HG03354 (cell line): ENCODE data around the gene EMP2.
"Not testable (repeated sequence)": the region's sequence is repeated elsewhere in the genome, so short reads cannot be mapped to it uniquely, and the experiment has no call there.

Source experiments
- ATAC-seq: cut with Tn5 transposase; IDR thresholded peaks from one replicate; pipeline ENCODE4 v1.9.1; 2021; ENCODE audit warnings: mild to moderate bottlenecking; ENCODE audit not compliant: unreplicated experiment, poor library complexity, severe bottlenecking

The EMP2 gene

GRCh38 chr16:10558305-10558704 is 22.1 kb downstream of the EMP2 start:
- ATAC-seq, result no peak

DNA sequence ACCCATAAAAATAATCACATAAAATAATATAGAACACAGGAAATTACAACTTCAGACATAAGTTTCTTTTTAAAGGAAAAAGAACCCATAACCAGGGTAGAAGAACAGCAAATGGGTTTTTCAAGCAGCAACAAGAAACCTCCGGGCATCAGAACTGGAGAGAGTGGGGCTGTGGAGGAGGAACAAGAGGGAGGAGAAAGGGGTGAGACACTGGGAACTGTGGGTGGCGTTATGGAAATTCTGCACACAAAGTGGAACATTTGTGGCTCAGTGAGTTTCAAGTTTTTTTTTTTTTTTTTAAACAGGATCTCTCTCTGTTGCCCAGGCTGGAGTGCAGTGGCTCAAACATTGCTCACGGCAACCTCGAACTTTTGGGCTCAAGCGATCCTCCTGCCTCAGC is 22.6 kb downstream of the EMP2 start:
- ATAC-seq, result no peak

DNA sequence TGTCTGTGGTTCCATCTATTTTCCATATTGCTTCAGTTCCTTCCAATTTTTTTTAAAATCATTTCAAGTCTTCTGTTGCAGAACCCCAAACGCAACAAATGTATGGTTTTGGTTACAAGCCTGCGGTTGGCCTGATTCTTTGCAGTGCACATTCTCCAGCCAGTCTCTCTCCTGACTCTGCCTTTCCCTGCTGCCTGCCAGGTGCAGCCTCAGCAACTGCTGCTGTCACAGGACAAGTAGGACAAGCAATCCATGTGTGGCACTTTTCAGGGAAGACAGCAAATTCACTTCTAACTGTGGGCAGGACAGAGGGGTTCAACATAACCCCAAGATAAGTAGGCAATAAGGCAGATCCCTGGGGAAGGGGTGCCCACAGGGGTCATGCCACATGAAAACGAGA is 24.2 kb downstream of the EMP2 start:
- ATAC-seq, result no peak

- ATAC-seq, result no peak
Observed at GRCh38 chr16:10554569-10554968, 25.8 kb downstream of the EMP2 start.

DNA sequence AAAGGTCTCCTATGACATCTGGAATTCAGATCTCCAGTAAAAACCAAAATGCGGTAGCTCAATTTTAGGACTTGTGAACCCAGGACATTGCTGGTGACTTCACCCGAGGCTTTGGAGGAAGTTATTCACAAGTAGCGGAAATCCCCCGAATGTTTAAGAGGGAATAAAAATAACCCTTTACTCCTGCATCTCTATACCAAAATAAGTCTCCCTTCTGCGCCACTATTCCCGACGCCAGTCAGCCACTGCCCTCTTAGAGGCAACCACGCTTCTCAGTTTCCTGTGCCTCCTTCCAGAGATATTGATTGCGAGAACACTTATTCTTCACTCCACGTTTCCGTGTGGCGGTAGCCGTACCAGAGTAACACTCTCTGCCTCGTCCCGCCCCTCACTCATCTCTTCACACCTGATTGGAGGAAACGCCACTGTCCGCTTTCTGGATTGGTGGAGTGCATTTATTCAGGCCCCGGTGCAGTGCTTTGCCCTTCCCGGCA is 27.4 kb downstream of the EMP2 start:
- peak; percentile 100 for ATAC-seq

- no peak for ATAC-seq
Observed at GRCh38 chr16:10552281-10552680, 28.1 kb downstream of the EMP2 start.

- no peak for ATAC-seq
Observed at GRCh38 chr16:10551881-10552280, 28.5 kb downstream of the EMP2 start.

DNA sequence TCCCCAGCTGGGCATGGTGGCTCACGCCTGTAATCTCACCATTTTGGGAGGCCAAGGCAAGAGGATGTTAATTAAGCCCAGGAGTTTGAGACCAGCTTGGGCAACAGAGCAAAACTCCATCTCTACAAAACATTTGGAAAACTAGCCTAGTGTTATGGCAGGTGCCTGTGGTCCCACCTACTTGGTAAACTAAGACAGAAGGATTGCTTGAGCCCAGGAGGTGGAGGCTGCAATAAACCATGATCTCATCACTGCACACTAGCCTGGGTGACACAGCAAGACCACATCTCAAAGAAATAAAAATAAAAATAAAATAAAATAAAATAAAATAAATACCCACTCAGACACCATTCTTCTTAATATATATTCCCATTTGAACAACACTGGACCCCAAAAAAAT is 32.0 kb downstream of the EMP2 start:
- no peak for ATAC-seq

GRCh38 chr16:10547708-10548107 is 32.7 kb downstream of the EMP2 start:
- ATAC-seq, result no peak

- ATAC-seq, result no peak
Observed at GRCh38 chr16:10543231-10543977, 37.0 kb downstream of the EMP2 start.

DNA sequence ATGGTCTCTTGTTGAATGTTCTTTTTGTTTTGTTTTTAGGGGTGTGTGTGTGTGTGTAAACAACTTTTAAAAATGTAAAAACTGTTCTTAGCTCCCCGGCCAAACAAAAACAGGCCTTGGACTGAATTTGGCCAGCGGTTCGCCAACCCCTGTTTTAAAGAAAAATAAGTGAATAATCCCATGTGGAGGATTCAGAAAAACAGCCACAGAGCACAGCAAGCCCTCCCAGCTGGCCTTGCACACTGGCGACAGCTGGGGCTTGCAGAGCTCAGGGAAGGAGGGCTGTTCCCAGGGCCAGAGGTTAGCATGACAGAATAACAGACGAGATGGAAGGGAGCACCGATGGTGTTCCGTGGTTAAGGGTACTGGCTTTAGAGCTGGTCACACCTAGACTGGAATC is 39.0 kb downstream of the EMP2 start:
- ATAC-seq, result no peak

- ATAC-seq, result no peak
Observed at GRCh38 chr16:10539793-10540192, 40.6 kb downstream of the EMP2 start.

GRCh38 chr16:10539236-10539635 is 41.2 kb downstream of the EMP2 start:
- ATAC-seq, result no peak

GRCh38 chr16:10538583-10538982 is 41.8 kb downstream of the EMP2 start:
- ATAC-seq, result no peak

- ATAC-seq, result no peak
Observed at GRCh38 chr16:10537946-10538345, 42.5 kb downstream of the EMP2 start.

- no peak for ATAC-seq
Observed at GRCh38 chr16:10536814-10537389, 43.5 kb downstream of the EMP2 start.

DNA sequence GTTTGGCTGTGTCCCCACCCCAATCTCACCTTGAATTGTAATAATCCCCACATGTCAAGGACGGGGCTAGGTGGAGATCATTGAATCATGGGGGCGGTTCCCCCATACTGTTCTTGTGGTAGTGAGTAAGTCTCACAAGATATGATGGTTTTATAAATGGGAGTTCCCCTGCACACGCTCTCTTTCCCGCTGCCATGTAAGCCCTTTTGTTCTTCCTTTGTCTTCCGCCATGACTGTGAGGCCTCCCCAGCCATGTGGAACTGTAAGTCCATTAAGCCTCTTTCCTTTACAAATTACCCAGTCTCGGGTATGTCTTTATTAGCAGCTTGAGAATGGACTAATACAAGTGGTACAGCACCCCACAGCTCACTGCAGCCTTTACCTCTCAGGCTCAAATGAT is 44.1 kb downstream of the EMP2 start:
- ATAC-seq, result not testable (repeated sequence)

- ATAC-seq, result no peak
Observed at GRCh38 chr16:10535461-10535860, 44.9 kb downstream of the EMP2 start.

GRCh38 chr16:10534748-10535147 is 45.6 kb downstream of the EMP2 start:
- no peak for ATAC-seq

- not testable (repeated sequence) for ATAC-seq
Observed at GRCh38 chr16:10533612-10534011, 46.8 kb downstream of the EMP2 start.

GRCh38 chr16:10531582-10531981 is 48.8 kb downstream of the EMP2 start:
- ATAC-seq, result no peak
